Measurements from ENCODE around the gene KANK3. TPM values are rescaled to one million over a fixed set of nuclear protein-coding genes. Genes with fewer than 3 reads are reported as not detected.
"Not testable (repeated sequence)": the region's sequence is repeated elsewhere in the genome, so short reads cannot be mapped to it uniquely, and the experiment has no call there.

KANK3 gene
- 7.2 TPM for polyA plus RNA-seq (2013, experiment 1 of 2)
- 4.9 TPM for polyA plus RNA-seq (2013, experiment 2 of 2)

GRCh38 chr19:8342684-8343482 lies at the start of gene KANK3:
KANK3 (minus strand) TSS chr19:8343262; CDS start chr19:8337828, 5,434 bp downstream.
- Histone ChIP-seq H3K4me1 (ENCODE audit: control insufficient read depth, insufficient read depth, low read length, poor library complexity, severe bottlenecking) (peaks cover under 1% of the 10 kb centered on the region), H3K4me3 (ENCODE audit: extremely low read depth, insufficient read depth, low read length, poor library complexity, severe bottlenecking) (peak within 1 kb of the TSS; percentile 44), H3K9me3 (ENCODE audit: control insufficient read depth, low read length) (no peaks in the 10 kb centered on the region), H3K36me3 (ENCODE audit: control insufficient read depth, insufficient read depth, low read length) (no peaks in the 10 kb centered on the region), H3K27ac (ENCODE audit: low read depth, low read length, severe bottlenecking) (no peak within 1 kb of the TSS)
- WGBS, 2 experiments (ENCODE audit: insufficient coverage in 2 of 2): 15 to 16% methylated on average over 35 to 62 of the region's 65 CpGs

GRCh38 chr19:8392017-8392591 lies 49.0 kb upstream of the KANK3 start:
- Histone ChIP-seq H3K36me3 (ENCODE audit: control insufficient read depth, insufficient read depth, low read length) (peaks cover 19% of the 10 kb centered on the region), H3K4me3 (ENCODE audit: extremely low read depth, insufficient read depth, low read length, poor library complexity, severe bottlenecking) (no peak overlapping the region), H3K4me1 (ENCODE audit: control insufficient read depth, insufficient read depth, low read length, poor library complexity, severe bottlenecking) (peaks cover 27% of the 10 kb centered on the region), H3K9me3 (ENCODE audit: control insufficient read depth, low read length) (no peaks in the 10 kb centered on the region), H3K27ac (ENCODE audit: low read depth, low read length, severe bottlenecking) (no peak overlapping the region)
- 86 to 90% methylated on average over 11 of the region's 11 CpGs for WGBS, 2 experiments (ENCODE audit: insufficient coverage in 2 of 2)

- Histone ChIP-seq H3K4me1 (ENCODE audit: control insufficient read depth, insufficient read depth, low read length, poor library complexity, severe bottlenecking) (peaks cover 23% of the 10 kb centered on the region), H3K27ac (ENCODE audit: low read depth, low read length, severe bottlenecking) (peak overlapping the region; percentile 10), H3K4me3 (ENCODE audit: extremely low read depth, insufficient read depth, low read length, poor library complexity, severe bottlenecking) (peak overlapping the region; percentile 94), H3K36me3 (ENCODE audit: control insufficient read depth, insufficient read depth, low read length) (peaks cover 23% of the 10 kb centered on the region), H3K9me3 (ENCODE audit: control insufficient read depth, low read length) (peaks cover 3% of the 10 kb centered on the region)
- WGBS, 2 experiments (ENCODE audit: insufficient coverage in 2 of 2): 88 to 91% methylated on average over 19 to 22 of the region's 23 CpGs
These were observed 48.3 kb upstream of the KANK3 start for GRCh38 chr19:8391198-8392016.

- H3K4me3 ChIP-seq (ENCODE audit: extremely low read depth, insufficient read depth, low read length, poor library complexity, severe bottlenecking): peak overlapping the region; percentile 94
- H3K9me3 ChIP-seq (ENCODE audit: control insufficient read depth, low read length): peaks cover 3% of the 10 kb centered on the region
- peaks cover 16% of the 10 kb centered on the region for H3K36me3 ChIP-seq (ENCODE audit: control insufficient read depth, insufficient read depth, low read length)
- peak overlapping the region; percentile 100 for H3K27ac ChIP-seq (ENCODE audit: low read depth, low read length, severe bottlenecking)
- 0 to 1% methylated on average over 10 to 27 of the region's 28 CpGs for WGBS, 2 experiments (ENCODE audit: insufficient coverage in 2 of 2)
- peaks cover 23% of the 10 kb centered on the region for H3K4me1 ChIP-seq (ENCODE audit: control insufficient read depth, insufficient read depth, low read length, poor library complexity, severe bottlenecking)
These were observed 47.5 kb upstream of the KANK3 start for GRCh38 chr19:8390617-8390981.

GRCh38 chr19:8389891-8390616 lies 47.0 kb upstream of the KANK3 start, which contains the start of gene RAB11B:
RAB11B (plus strand) TSS chr19:8390360; CDS start chr19:8390417, 57 bp downstream.
- 0% methylated on average over 61 to 63 of the region's 70 CpGs for WGBS, 2 experiments (ENCODE audit: insufficient coverage in 2 of 2)
- Histone ChIP-seq H3K27ac (ENCODE audit: low read depth, low read length, severe bottlenecking) (peak within 1 kb of the TSS; percentile 100), H3K4me1 (ENCODE audit: control insufficient read depth, insufficient read depth, low read length, poor library complexity, severe bottlenecking) (peaks cover 23% of the 10 kb centered on the region), H3K4me3 (ENCODE audit: extremely low read depth, insufficient read depth, low read length, poor library complexity, severe bottlenecking) (peak within 1 kb of the TSS; percentile 94), H3K9me3 (ENCODE audit: control insufficient read depth, low read length) (peaks cover 3% of the 10 kb centered on the region), H3K36me3 (ENCODE audit: control insufficient read depth, insufficient read depth, low read length) (peaks cover 15% of the 10 kb centered on the region)

- peaks cover 12% of the 10 kb centered on the region for H3K4me1 ChIP-seq (ENCODE audit: control insufficient read depth, insufficient read depth, low read length, poor library complexity, severe bottlenecking)
- WGBS, 2 experiments (ENCODE audit: insufficient coverage in 2 of 2): no CpG with 5 or more reads among the region's 2 CpGs
- H3K4me3 ChIP-seq (ENCODE audit: extremely low read depth, insufficient read depth, low read length, poor library complexity, severe bottlenecking): no peak overlapping the region
These were observed 45.5 kb upstream of the KANK3 start for GRCh38 chr19:8388612-8388958.

GRCh38 chr19:8387688-8388611 lies 44.9 kb upstream of the KANK3 start:
- H3K4me3 ChIP-seq (ENCODE audit: extremely low read depth, insufficient read depth, low read length, poor library complexity, severe bottlenecking): no peak overlapping the region
- no peak overlapping the region for H3K27ac ChIP-seq (ENCODE audit: low read depth, low read length, severe bottlenecking)
- WGBS, 2 experiments (ENCODE audit: insufficient coverage in 2 of 2): 85 to 95% methylated on average over 10 to 11 of the region's 16 CpGs
- H3K36me3 ChIP-seq (ENCODE audit: control insufficient read depth, insufficient read depth, low read length): peaks cover 12% of the 10 kb centered on the region
- peaks cover 12% of the 10 kb centered on the region for H3K4me1 ChIP-seq (ENCODE audit: control insufficient read depth, insufficient read depth, low read length, poor library complexity, severe bottlenecking)
- H3K9me3 ChIP-seq (ENCODE audit: control insufficient read depth, low read length): peaks cover 3% of the 10 kb centered on the region

More at GRCh38 chr19:8388612-8388958, 45.5 kb upstream of the KANK3 start:
- H3K9me3 ChIP-seq (ENCODE audit: control insufficient read depth, low read length): peaks cover 3% of the 10 kb centered on the region
- H3K27ac ChIP-seq (ENCODE audit: low read depth, low read length, severe bottlenecking): no peak overlapping the region
- peaks cover 12% of the 10 kb centered on the region for H3K36me3 ChIP-seq (ENCODE audit: control insufficient read depth, insufficient read depth, low read length)

GRCh38 chr19:8386990-8387389 lies 43.9 kb upstream of the KANK3 start:
- no peak overlapping the region for H3K27ac ChIP-seq (ENCODE audit: low read depth, low read length, severe bottlenecking)
- H3K4me3 ChIP-seq (ENCODE audit: extremely low read depth, insufficient read depth, low read length, poor library complexity, severe bottlenecking): no peak overlapping the region
- H3K36me3 ChIP-seq (ENCODE audit: control insufficient read depth, insufficient read depth, low read length): peaks cover 12% of the 10 kb centered on the region
- peaks cover 3% of the 10 kb centered on the region for H3K9me3 ChIP-seq (ENCODE audit: control insufficient read depth, low read length)
- H3K4me1 ChIP-seq (ENCODE audit: control insufficient read depth, insufficient read depth, low read length, poor library complexity, severe bottlenecking): peaks cover 10% of the 10 kb centered on the region
- 81 to 100% methylated on average over 2 to 4 of the region's 4 CpGs for WGBS, 2 experiments (ENCODE audit: insufficient coverage in 2 of 2)

GRCh38 chr19:8386419-8386818 lies 43.4 kb upstream of the KANK3 start:
- not testable (repeated sequence) for H3K27ac ChIP-seq (ENCODE audit: low read depth, low read length, severe bottlenecking); H3K9me3 ChIP-seq (ENCODE audit: control insufficient read depth, low read length); H3K4me3 ChIP-seq (ENCODE audit: extremely low read depth, insufficient read depth, low read length, poor library complexity, severe bottlenecking); H3K4me1 ChIP-seq (ENCODE audit: control insufficient read depth, insufficient read depth, low read length, poor library complexity, severe bottlenecking)
- WGBS, 2 experiments (ENCODE audit: insufficient coverage in 2 of 2): 81 to 87% methylated on average over 6 to 8 of the region's 9 CpGs
- peaks cover 12% of the 10 kb centered on the region for H3K36me3 ChIP-seq (ENCODE audit: control insufficient read depth, insufficient read depth, low read length)

Data from mesodermal cell (in vitro differentiated cells).